DND-41 (cell line): ENCODE results near the gene OTUB1.
A peak's percentile ranks its signal among the peaks of the same experiment; 100 is the strongest.
"Not testable (repeated sequence)": the region's sequence is repeated elsewhere in the genome, so short reads cannot be mapped to it uniquely, and the experiment has no call there.

ENCODE experiments used
- ATAC-seq: fragments of 200-7000 bp; cut with Tn5 transposase; 3 replicates; pipeline ENCODE4 v1.9.1; 2021; ENCODE audit warnings: low read depth; ENCODE audit not compliant: insufficient read depth
- DNase-seq: peaks from one replicate; pipeline ENCODE4 v3.0.0-alpha.2; 2020
- H2AFZ ChIP-seq: 2 replicates; pipeline ENCODE4 v1.6.0; 2012; ENCODE audit warnings: low read depth, low read length
- H3K27ac ChIP-seq: 2 replicates; pipeline ENCODE4 v1.5.1; 2012; ENCODE audit warnings: low read length, inconsistent platforms
- H3K27me3 ChIP-seq: fragments of 200-600 bp; sonication (generic); 2 replicates; pipeline ENCODE4 v1.6.0; 2012; ENCODE audit warnings: low read length, mild to moderate bottlenecking, inconsistent platforms; ENCODE audit not compliant: insufficient read depth, poor library complexity
- H3K36me3 ChIP-seq: 2 replicates; pipeline ENCODE4 v1.5.1; 2012; ENCODE audit warnings: low read length, inconsistent platforms; ENCODE audit not compliant: insufficient read depth
- H3K4me1 ChIP-seq: 2 replicates; pipeline ENCODE4 v1.5.1; 2012; ENCODE audit warnings: mild to moderate bottlenecking, low read length; ENCODE audit not compliant: insufficient read depth
- H3K4me2 ChIP-seq: 2 replicates; pipeline ENCODE4 v1.6.0; 2012; ENCODE audit warnings: mild to moderate bottlenecking, moderate library complexity, low read length, inconsistent platforms; ENCODE audit not compliant: insufficient read depth
- H3K4me3 ChIP-seq, 2 experiments: fragments of 200-600 bp in 1 of 2; shearing (Covaris generic) in 1 of 2; 2 replicates each; pipeline ENCODE4 v1.5.1; 2012 to 2016; ENCODE audit warnings: inconsistent platforms in 2 of 2, low read length in 2 of 2, mild to moderate bottlenecking in 2 of 2, low read depth in 1 of 2, moderate library complexity in 1 of 2
- H3K79me2 ChIP-seq: 2 replicates; pipeline ENCODE4 v1.6.0; 2012; ENCODE audit warnings: low read length, inconsistent platforms; ENCODE audit not compliant: insufficient read depth
- H3K9ac ChIP-seq: 2 replicates; pipeline ENCODE4 v1.6.0; 2012; ENCODE audit warnings: low read depth, mild to moderate bottlenecking, inconsistent platforms, low read length, moderate library complexity
- H3K9me3 ChIP-seq: 2 replicates; pipeline ENCODE4 v1.5.1; 2012; ENCODE audit warnings: low read length, moderate library complexity, mild to moderate bottlenecking, inconsistent platforms; ENCODE audit not compliant: insufficient read depth, severe bottlenecking
- H4K20me1 ChIP-seq: 2 replicates; pipeline ENCODE4 v1.6.0; 2012; ENCODE audit warnings: low read length; ENCODE audit not compliant: insufficient read depth
- EZH2 ChIP-seq: IDR thresholded peaks from 3 replicates; pipeline ENCODE4 v1.6.1; 2012; ENCODE audit warnings: borderline replicate concordance, low read depth, mild to moderate bottlenecking, moderate library complexity, low read length, inconsistent platforms; ENCODE audit not compliant: severe bottlenecking
- TF ChIP-seq, protein P1 (sequence below): IDR thresholded peaks from 2 replicates; pipeline ENCODE4 v1.5.1; 2012; ENCODE audit warnings: borderline replicate concordance, low read length, moderate library complexity, mild to moderate bottlenecking; ENCODE audit not compliant: poor library complexity, severe bottlenecking; ENCODE audit errors: extremely low read depth

The OTUB1 gene

GRCh38 chr11:63951779-63952536 lies 34.3 kb upstream of the OTUB1 start:
- no peaks in the 10 kb centered on the region for H3K9me3 ChIP-seq
- H3K27ac ChIP-seq = peak overlapping the region; percentile 50
- H3K27me3 ChIP-seq = no peaks in the 10 kb centered on the region
- peak; percentile 73 for DNase-seq
- H3K4me2 ChIP-seq = peak overlapping the region; percentile 27; the same call in 1 of the 2 replicates
- TF ChIP-seq EZH2 = no peak
- TF ChIP-seq, protein P1, sequence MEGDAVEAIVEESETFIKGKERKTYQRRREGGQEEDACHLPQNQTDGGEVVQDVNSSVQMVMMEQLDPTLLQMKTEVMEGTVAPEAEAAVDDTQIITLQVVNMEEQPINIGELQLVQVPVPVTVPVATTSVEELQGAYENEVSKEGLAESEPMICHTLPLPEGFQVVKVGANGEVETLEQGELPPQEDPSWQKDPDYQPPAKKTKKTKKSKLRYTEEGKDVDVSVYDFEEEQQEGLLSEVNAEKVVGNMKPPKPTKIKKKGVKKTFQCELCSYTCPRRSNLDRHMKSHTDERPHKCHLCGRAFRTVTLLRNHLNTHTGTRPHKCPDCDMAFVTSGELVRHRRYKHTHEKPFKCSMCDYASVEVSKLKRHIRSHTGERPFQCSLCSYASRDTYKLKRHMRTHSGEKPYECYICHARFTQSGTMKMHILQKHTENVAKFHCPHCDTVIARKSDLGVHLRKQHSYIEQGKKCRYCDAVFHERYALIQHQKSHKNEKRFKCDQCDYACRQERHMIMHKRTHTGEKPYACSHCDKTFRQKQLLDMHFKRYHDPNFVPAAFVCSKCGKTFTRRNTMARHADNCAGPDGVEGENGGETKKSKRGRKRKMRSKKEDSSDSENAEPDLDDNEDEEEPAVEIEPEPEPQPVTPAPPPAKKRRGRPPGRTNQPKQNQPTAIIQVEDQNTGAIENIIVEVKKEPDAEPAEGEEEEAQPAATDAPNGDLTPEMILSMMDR = no peak
- H3K36me3 ChIP-seq = peaks cover 80% of the 10 kb centered on the region
- peak; percentile 98 for ATAC-seq
- H3K79me2 ChIP-seq = no peaks in the 10 kb centered on the region
- no peak overlapping the region for H3K4me3 ChIP-seq
- no peak overlapping the region for H2AFZ ChIP-seq
- H4K20me1 ChIP-seq = peaks cover 8% of the 10 kb centered on the region
- no peak overlapping the region for H3K9ac ChIP-seq
- H3K4me1 ChIP-seq = peaks cover 18% of the 10 kb centered on the region

DNA sequence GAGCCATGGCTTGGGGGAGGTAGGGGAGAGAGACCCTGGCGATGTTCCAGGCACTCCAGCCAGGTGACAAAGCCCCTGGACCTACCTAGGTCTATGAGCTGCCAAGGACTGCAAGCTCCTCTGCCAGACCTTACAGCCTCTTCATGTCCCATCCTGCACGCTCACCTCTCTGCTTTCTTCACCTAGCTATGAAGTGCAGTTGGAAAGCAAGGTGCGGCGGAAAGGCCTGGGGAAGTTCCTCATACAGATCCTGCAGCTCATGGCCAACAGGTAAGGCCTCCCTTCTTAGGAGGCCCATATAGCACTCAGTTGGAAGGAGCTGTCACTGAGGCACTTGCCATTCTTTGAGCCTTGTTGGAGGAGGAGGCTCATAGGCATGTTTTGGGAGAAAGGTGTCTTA lies 33.7 kb upstream of the OTUB1 start:
- Histone ChIP-seq H3K4me3 (no peak overlapping the region), H3K27ac (peak overlapping the region; percentile 50), H3K79me2 (no peaks in the 10 kb centered on the region), H2AFZ (no peak overlapping the region), H3K4me1 (peaks cover 18% of the 10 kb centered on the region), H3K4me2 (0 out of 2 replicates have a peak overlapping the region, but pooled peaks have one; percentile 27), H3K36me3 (peaks cover 77% of the 10 kb centered on the region), H3K9me3 (no peaks in the 10 kb centered on the region), H3K9ac (no peak overlapping the region), H4K20me1 (peaks cover 11% of the 10 kb centered on the region), H3K27me3 (no peaks in the 10 kb centered on the region)
- TF ChIP-seq EZH2 = no peak
- TF ChIP-seq, protein P1 = no peak
- ATAC-seq = no peak
- DNase-seq = no peak

GRCh38 chr11:63958008-63958407 lies 28.2 kb upstream of the OTUB1 start:
- peaks cover 36% of the 10 kb centered on the region for H4K20me1 ChIP-seq
- H3K4me1 ChIP-seq = peaks cover 17% of the 10 kb centered on the region
- H3K36me3 ChIP-seq = peaks cover 50% of the 10 kb centered on the region
- no peak overlapping the region for H2AFZ ChIP-seq
- TF ChIP-seq EZH2 = no peak
- no peak overlapping the region for H3K9ac ChIP-seq
- H3K27me3 ChIP-seq = no peaks in the 10 kb centered on the region
- H3K4me2 ChIP-seq = no peak overlapping the region
- H3K9me3 ChIP-seq = no peaks in the 10 kb centered on the region
- no peaks in the 10 kb centered on the region for H3K79me2 ChIP-seq
- H3K4me3 ChIP-seq = no peak overlapping the region
- DNase-seq (no peak), ATAC-seq (no peak)
- H3K27ac ChIP-seq = no peak overlapping the region

DNA sequence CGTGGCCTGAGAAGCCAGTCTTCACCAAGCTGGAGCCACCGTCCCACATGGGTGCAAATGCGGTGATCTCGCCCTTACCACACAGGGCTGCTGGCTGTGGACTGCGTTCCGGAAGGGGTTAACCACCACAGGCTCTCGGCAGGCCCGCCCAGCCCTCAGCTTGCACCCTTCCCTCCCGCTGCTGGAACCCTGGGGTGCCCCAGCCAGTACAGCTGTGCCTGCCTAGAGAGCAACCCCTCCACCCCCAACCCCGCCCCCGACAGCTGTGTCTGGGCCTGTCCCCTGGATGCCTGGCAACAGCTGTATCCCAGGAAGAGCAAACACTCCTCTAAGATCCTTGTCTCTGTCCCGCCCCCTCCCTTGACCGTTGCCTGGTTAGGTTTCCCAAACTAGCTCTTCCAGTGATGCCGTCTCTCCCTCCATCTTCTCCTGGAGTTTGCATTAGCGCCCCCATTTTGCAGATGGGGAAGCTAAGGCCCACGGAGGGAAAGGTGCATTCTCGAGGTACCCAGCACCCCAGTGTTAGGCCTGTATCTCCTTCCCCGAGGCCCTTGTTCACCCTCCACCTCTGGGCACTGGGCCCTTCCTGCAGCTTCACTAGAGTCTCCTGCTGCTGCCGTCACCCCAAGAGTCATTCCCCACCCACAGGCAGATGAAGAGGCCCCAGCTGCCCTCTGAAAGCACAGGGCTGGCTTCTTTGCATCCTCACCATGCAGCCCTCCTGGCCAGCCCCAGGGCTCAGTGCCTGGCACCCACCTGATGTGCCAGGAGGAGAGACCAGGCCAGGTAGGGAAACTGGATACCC lies 24.4 kb upstream of the OTUB1 start:
- ATAC-seq (peak; percentile 92), DNase-seq (peak; percentile 89)
- H3K9me3 ChIP-seq = no peaks in the 10 kb centered on the region
- H2AFZ ChIP-seq = no peak overlapping the region
- H3K4me2 ChIP-seq = peak overlapping the region; percentile 11
- peaks cover 14% of the 10 kb centered on the region for H3K36me3 ChIP-seq
- peaks cover 33% of the 10 kb centered on the region for H4K20me1 ChIP-seq
- no peaks in the 10 kb centered on the region for H3K27me3 ChIP-seq
- no peak for TF ChIP-seq EZH2
- TF ChIP-seq, protein P1 = no peak
- no peak overlapping the region for H3K4me3 ChIP-seq
- H3K27ac ChIP-seq = peak overlapping the region; percentile 64
- H3K9ac ChIP-seq = no peak overlapping the region
- peaks cover 17% of the 10 kb centered on the region for H3K4me1 ChIP-seq
- no peaks in the 10 kb centered on the region for H3K79me2 ChIP-seq

- not testable (repeated sequence) for H3K27ac ChIP-seq, DNase-seq, H3K9me3 ChIP-seq, H3K4me3 ChIP-seq, H3K4me2 ChIP-seq, H3K27me3 ChIP-seq, H3K36me3 ChIP-seq, H3K79me2 ChIP-seq, ATAC-seq, H2AFZ ChIP-seq, H3K9ac ChIP-seq
- H4K20me1 ChIP-seq = peaks cover 22% of the 10 kb centered on the region
- H3K4me1 ChIP-seq = peaks cover 17% of the 10 kb centered on the region
These were observed 22.3 kb upstream of the OTUB1 start for GRCh38 chr11:63963895-63964294.
